Kidney (tissue), 14 donors: ENCODE measurements around the gene CRISP1. TPM values are rescaled to one million over a fixed set of nuclear protein-coding genes. Genes with fewer than 3 reads are reported as not detected.
A peak's percentile ranks its signal among the peaks of the same experiment; 100 is the strongest.

Source experiments
- DNase-seq, 5 donors: peaks; one replicate each; pipeline ENCODE4 v3.0.0-alpha.2; 2013 to 2020
- FAIRE-seq: peaks from 2 replicates; lab custom pipeline; 2012; peaks lifted over from hg19 to GRCh38; lab: Jason Lieb, UNC
- H3K27ac ChIP-seq, 2 donors: one replicate each; pipeline ENCODE4 v1.7.0; 2013; ENCODE audit warnings: low read depth in 2 of 2, low read length in 2 of 2, inconsistent platforms in 1 of 2
- H3K27me3 ChIP-seq: one replicate; pipeline ENCODE4 v1.7.1; 2013; ENCODE audit warnings: low read length, inconsistent platforms; ENCODE audit not compliant: control insufficient read depth, insufficient read depth
- H3K36me3 ChIP-seq, 3 donors: one replicate each; pipeline versions ENCODE4 v1.7.0 to v1.7.1; 2013; ENCODE audit warnings: low read length in 3 of 3, control low read depth in 1 of 3, inconsistent platforms in 1 of 3; ENCODE audit not compliant: insufficient read depth in 3 of 3, control insufficient read depth in 2 of 3
- H3K4me1 ChIP-seq, 3 donors: one replicate each; pipeline versions ENCODE4 v1.7.0 to v1.7.1; 2013; ENCODE audit warnings: low read length in 3 of 3, inconsistent platforms in 1 of 3, low read depth in 1 of 3; ENCODE audit not compliant: control insufficient read depth in 2 of 3, insufficient read depth in 2 of 3
- H3K4me3 ChIP-seq, 3 donors: one replicate each; pipeline versions ENCODE4 v1.7.0 to v1.8.1; 2013; ENCODE audit warnings: low read length in 3 of 3, control low read depth in 1 of 3, inconsistent platforms in 1 of 3
- H3K9ac ChIP-seq, 3 donors: one replicate each; pipeline versions ENCODE4 v1.7.0 to v1.7.1; 2013; ENCODE audit warnings: low read length in 3 of 3, control low read depth in 1 of 3, inconsistent platforms in 1 of 3
- H3K9me3 ChIP-seq, 3 donors: one replicate each; pipeline versions ENCODE4 v1.7.0 to v1.7.1; 2013; ENCODE audit warnings: low read length in 3 of 3, control low read depth in 1 of 3, inconsistent platforms in 1 of 3; ENCODE audit not compliant: control insufficient read depth in 2 of 3, insufficient read depth in 1 of 3
- CTCF ChIP-seq: IDR thresholded peaks from 3 replicates; pipeline ENCODE4 v1.5.1; 2012; ENCODE audit warnings: mild to moderate bottlenecking, moderate library complexity, borderline replicate concordance; ENCODE audit not compliant: insufficient read depth; ENCODE audit errors: extremely low read depth
- intact Hi-C: fragments of 100-400 bp; cut with DNase I; formaldehyde crosslinking; loops from one replicate; pipeline ENCODE4 v1.11.1; 2022
- polyA plus RNA-seq: library from polyadenylated mRNA; stranded (reverse); fragments of 350-450 nt; fragmentation: Illumina TruSeq; extraction: RNeasy Lipid Tissue Mini Kit (QIAGEN cat#74804); gene quantifications from one replicate; pipeline ENCODE4 v1.2.3, GENCODE V29; 2014; ENCODE audit warnings: low read depth, low replicate concordance; ENCODE audit not compliant: insufficient read depth
- total RNA-seq: library from RNA; stranded (reverse); fragmentation: NEBNext Ultra II Directional; extraction: Animal tissue kit (Norgen Biotek cat#: 25700); gene quantifications from one replicate; pipeline ENCODE4 v1.2.1, GENCODE V29; 2021
- donor health status: control.
- donor health status: control.
- donor health status: control.
- donor health status: control.
- donor health status: control.
- donor health status: DM: yes; HTN: yes; CAD: no.
- donor health status: Normal renal cell carcinoma (clear cell type).

CRISP1 gene
- total and polyA plus RNA-seq, 2 donors from 2014 or later, result not detected

DNA sequence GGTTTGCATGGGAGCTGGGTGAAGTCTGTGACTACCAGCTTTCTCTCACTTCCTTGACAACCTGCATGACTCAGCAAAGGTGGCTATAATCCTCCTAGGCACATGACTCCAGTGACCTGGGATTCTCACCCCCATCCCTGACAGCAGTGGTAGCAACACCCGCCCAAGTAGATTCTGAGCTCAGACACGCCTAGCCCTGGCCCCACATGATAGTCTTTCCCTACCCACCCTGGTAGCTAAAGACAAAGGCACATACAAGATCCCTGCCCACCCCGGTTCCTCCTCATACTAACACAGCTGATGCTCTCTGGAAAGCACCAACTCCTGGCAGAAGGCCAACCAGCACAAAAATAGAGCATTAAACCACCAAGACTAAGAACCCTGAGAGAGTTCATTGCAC is 25.9 kb upstream of the CRISP1 start:
- H3K27me3 ChIP-seq, result no peaks in the 10 kb centered on the region
- no peak overlapping the region for H3K9ac ChIP-seq
- DNase-seq (peak in 1 of 5 donors; percentile 34), FAIRE-seq (no peak)
- no peak for TF ChIP-seq CTCF
- H3K4me3 ChIP-seq, result no peak overlapping the region
- H3K36me3 ChIP-seq, result no peaks in the 10 kb centered on the region
- H3K4me1 ChIP-seq, result no peaks in the 10 kb centered on the region
- H3K9me3 ChIP-seq, result no peaks in the 10 kb centered on the region
- intact Hi-C loops, result no loop called here
- H3K27ac ChIP-seq, result no peak overlapping the region

GRCh38 chr6:49890988-49891387 is 24.7 kb upstream of the CRISP1 start:
- intact Hi-C loops, result no loop called here
- Histone ChIP-seq H3K4me3 (no peak overlapping the region), H3K4me1 (no peaks in the 10 kb centered on the region), H3K9ac (no peak overlapping the region), H3K27me3 (no peaks in the 10 kb centered on the region), H3K27ac (no peak overlapping the region), H3K36me3 (no peaks in the 10 kb centered on the region), H3K9me3 (no peaks in the 10 kb centered on the region)
- FAIRE-seq (no peak), DNase-seq (peak in 3 of 5 donors; percentile 24 to 75 (median 73))
- TF ChIP-seq CTCF, result no peak

DNA sequence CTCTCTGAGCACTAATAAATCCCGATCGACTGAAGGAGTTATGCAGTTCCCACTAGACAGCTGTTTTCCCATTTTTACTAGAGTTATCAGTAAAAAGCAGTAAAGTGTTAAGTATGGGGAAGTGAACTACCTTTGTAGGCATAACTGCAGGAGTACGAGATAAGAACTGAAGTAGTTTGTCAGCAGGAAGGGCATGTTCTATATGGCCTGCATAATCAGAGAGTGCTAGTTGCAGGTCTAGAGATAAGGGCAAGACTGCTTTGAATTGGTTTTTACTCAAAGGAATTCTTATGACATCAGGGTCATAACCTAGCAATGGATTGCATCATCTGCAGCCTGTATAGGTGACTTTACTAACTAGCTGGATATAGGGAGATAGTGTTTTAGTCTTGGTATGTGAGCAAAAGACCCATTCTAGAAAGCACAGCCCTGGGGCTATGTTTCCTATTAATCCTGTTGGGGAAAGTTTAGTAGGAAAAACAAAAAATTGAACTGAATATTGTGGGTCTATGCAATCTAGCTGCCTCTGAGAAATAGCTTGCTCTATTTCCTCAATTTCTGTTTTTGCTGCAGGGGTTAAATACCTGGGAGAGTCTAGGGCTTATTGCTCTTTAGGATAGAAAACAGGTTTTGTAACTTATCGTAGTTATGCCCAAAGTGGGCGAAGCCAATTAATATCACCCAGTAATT is 22.6 kb upstream of the CRISP1 start:
- intact Hi-C loops, result no loop called here
- FAIRE-seq, result no peak
- Histone ChIP-seq H3K4me1 (no peaks in the 10 kb centered on the region), H3K36me3 (no peaks in the 10 kb centered on the region), H3K27me3 (no peaks in the 10 kb centered on the region), H3K27ac (no peak overlapping the region), H3K9ac (no peak overlapping the region), H3K9me3 (no peaks in the 10 kb centered on the region), H3K4me3 (no peak overlapping the region)
- no peak for DNase-seq
- TF ChIP-seq CTCF, result no peak
